Keratinocyte (primary cell): Measurements from ENCODE around the gene MNX1. TPM values are rescaled to one million over a fixed set of nuclear protein-coding genes. Genes with fewer than 3 reads are reported as not detected.

Experiments
- DNase-seq: peaks from one replicate; pipeline ENCODE4 v3.0.0-alpha.2; 2011; ENCODE audit warnings: low read depth, missing footprints, low spot score
- FAIRE-seq: peaks from 2 replicates; lab custom pipeline; 2011; peaks lifted over from hg19 to GRCh38; lab: Jason Lieb, UNC
- H2AFZ ChIP-seq: 2 replicates; pipeline ENCODE4 v1.6.0; 2012; ENCODE audit warnings: low read length, control low read depth, inconsistent platforms; ENCODE audit not compliant: control insufficient read depth
- H3K27ac ChIP-seq: 2 replicates; pipeline ENCODE4 v1.5.1; 2011; ENCODE audit warnings: low read length; ENCODE audit not compliant: control insufficient read depth, insufficient read depth
- H3K27me3 ChIP-seq: 3 replicates; pipeline ENCODE4 v1.6.0; 2011; ENCODE audit warnings: low read length; ENCODE audit not compliant: control insufficient read depth, insufficient read depth; ENCODE audit errors: extremely low read depth
- H3K36me3 ChIP-seq, 2 experiments: 2 replicates in 1 of 2; 3 replicates in 1 of 2; pipeline ENCODE4 v1.5.1; 2011; ENCODE audit warnings: low read length in 2 of 2, mild to moderate bottlenecking in 1 of 2; ENCODE audit not compliant: control insufficient read depth in 2 of 2, insufficient read depth in 2 of 2; ENCODE audit errors: extremely low read depth in 1 of 2
- H3K4me1 ChIP-seq: 3 replicates; pipeline ENCODE4 v1.5.1; 2011; ENCODE audit warnings: low read length; ENCODE audit not compliant: control insufficient read depth, insufficient read depth; ENCODE audit errors: extremely low read depth
- H3K4me2 ChIP-seq: 3 replicates; pipeline ENCODE4 v1.6.0; 2011; ENCODE audit warnings: low read depth, low read length; ENCODE audit not compliant: control insufficient read depth, insufficient read depth; ENCODE audit errors: extremely low read depth
- H3K4me3 ChIP-seq, 3 experiments: fragments of 200-600 bp in 1 of 3; sonication (generic) in 1 of 3; 2 replicates in 2 of 3; 3 replicates in 1 of 3; pipeline ENCODE4 v1.5.1; 2011 to 2016; ENCODE audit warnings: low read length in 3 of 3, mild to moderate bottlenecking in 3 of 3, control low read depth in 2 of 3, inconsistent platforms in 1 of 3, low read depth in 1 of 3, mixed read lengths in 1 of 3, mixed run types in 1 of 3, moderate library complexity in 1 of 3; ENCODE audit not compliant: control insufficient read depth in 2 of 3, insufficient read depth in 2 of 3; ENCODE audit errors: extremely low read depth in 1 of 3
- H3K79me2 ChIP-seq: 2 replicates; pipeline ENCODE4 v1.6.0; 2012; ENCODE audit warnings: low read length; ENCODE audit not compliant: control insufficient read depth, insufficient read depth
- H3K9ac ChIP-seq: 3 replicates; pipeline ENCODE4 v1.6.0; 2011; ENCODE audit warnings: low read length; ENCODE audit not compliant: control insufficient read depth, insufficient read depth; ENCODE audit errors: extremely low read depth
- H3K9me1 ChIP-seq: 3 replicates; pipeline ENCODE4 v1.6.0; 2011; ENCODE audit warnings: low read length; ENCODE audit not compliant: control insufficient read depth, insufficient read depth; ENCODE audit errors: extremely low read depth
- H3K9me3 ChIP-seq: 2 replicates; pipeline ENCODE4 v1.5.1; 2012; ENCODE audit warnings: low read depth, low read length; ENCODE audit not compliant: control insufficient read depth
- H4K20me1 ChIP-seq: 3 replicates; pipeline ENCODE4 v1.6.0; 2011; ENCODE audit warnings: low read length; ENCODE audit not compliant: control insufficient read depth, insufficient read depth; ENCODE audit errors: extremely low read depth
- CTCF ChIP-seq, 3 experiments: IDR thresholded peaks in 1 of 3; conservative IDR thresholded peaks in 1 of 3; optimal IDR thresholded peaks in 1 of 3; 2 replicates in 2 of 3; 3 replicates in 1 of 3; pipeline versions ENCODE3 to v1.5.1; 2011; ENCODE audit warnings: low read length in 3 of 3, mild to moderate bottlenecking in 3 of 3, moderate library complexity in 2 of 3, control low read depth in 1 of 3, inconsistent platforms in 1 of 3; ENCODE audit not compliant: insufficient read depth in 2 of 3; ENCODE audit errors: extremely low read depth in 1 of 3
- EZH2 ChIP-seq: IDR thresholded peaks from one replicate; pipeline ENCODE4 v1.6.1; 2012; ENCODE audit warnings: inconsistent platforms, mild to moderate bottlenecking, low read length, moderate library complexity
- dilution Hi-C: fragments of 300-500 bp; cut with MboI; formaldehyde crosslinking; loops from one replicate; pipeline ENCODE4 v1.7.0; 2020; ENCODE audit warnings: low sequenced_read_pairs; ENCODE audit not compliant: extremely low pct_ligation_motif_present
- polyA plus RNA-seq, 5 experiments: library from polyadenylated mRNA; depleted of rRNA in 3 of 5; stranded (reverse) in 3 of 5; stranded (forward) in 1 of 5; unstranded in 1 of 5; fragments of >200 nt; gene quantifications; 1 replicate in 1 of 5; 2 replicates in 3 of 5; 3 replicates in 1 of 5; pipeline versions ENCODE4 v1.2.1 to v1.2.3, GENCODE V29; 2011 to 2012; ENCODE audit warnings: missing spikeins in 2 of 5, low read depth in 1 of 5, low replicate concordance in 1 of 5

Gene MNX1
- polyA plus RNA-seq, 1 donor (not counting 4 experiments of a cell fraction or from before 2014, with no cell fraction given), result not detected

- TF ChIP-seq EZH2, result no peak
- TF ChIP-seq CTCF (optimal IDR thresholded peaks at IDR 0.05 in 1 of 3, IDR thresholded peaks at IDR 0.05 in 1 of 3, conservative IDR thresholded peaks at IDR 0.05 in 1 of 3; ENCODE audit: extremely low read depth in 1 of 3, insufficient read depth in 2 of 3, low read length in 3 of 3), result no peak
- dilution Hi-C loops, result no loop called here
- H3K36me3 ChIP-seq, result no peaks in the 10 kb centered on the region
- no peaks in the 10 kb centered on the region for H3K9me1 ChIP-seq
- DNase-seq (no peak), FAIRE-seq (no peak)
- no peaks in the 10 kb centered on the region for H3K27me3 ChIP-seq
- no peaks in the 10 kb centered on the region for H3K79me2 ChIP-seq
- H3K4me1 ChIP-seq, result peaks cover 28% of the 10 kb centered on the region
- no peaks in the 10 kb centered on the region for H4K20me1 ChIP-seq
- no peak overlapping the region for H3K27ac ChIP-seq
- no peak overlapping the region for H3K9ac ChIP-seq
- H3K9me3 ChIP-seq, result no peaks in the 10 kb centered on the region
- no peak overlapping the region for H2AFZ ChIP-seq
- H3K4me2 ChIP-seq, result no peak overlapping the region
- no peak overlapping the region for H3K4me3 ChIP-seq
Observed at GRCh38 chr7:157043745-157044144, 33.3 kb upstream of the MNX1 start.

GRCh38 chr7:157041514-157042277, 31.2 kb upstream of the MNX1 start:
- no peak for FAIRE-seq

More at GRCh38 chr7:157041514-157042277, 31.2 kb upstream of the MNX1 start:
- H3K4me2 ChIP-seq, result no peak overlapping the region
- no peaks in the 10 kb centered on the region for H3K9me3 ChIP-seq
- no peaks in the 10 kb centered on the region for H4K20me1 ChIP-seq
- H2AFZ ChIP-seq, result no peak overlapping the region
- no peaks in the 10 kb centered on the region for H3K27me3 ChIP-seq
- H3K9ac ChIP-seq, result no peak overlapping the region
- H3K9me1 ChIP-seq, result no peaks in the 10 kb centered on the region
- DNase-seq, result no peak
- no peaks in the 10 kb centered on the region for H3K36me3 ChIP-seq
- peaks cover 19% of the 10 kb centered on the region for H3K4me1 ChIP-seq
- dilution Hi-C loops, result no loop called here
- no peaks in the 10 kb centered on the region for H3K79me2 ChIP-seq
- no peak overlapping the region for H3K4me3 ChIP-seq
- TF ChIP-seq CTCF (optimal IDR thresholded peaks at IDR 0.05 in 1 of 3, IDR thresholded peaks at IDR 0.05 in 1 of 3, conservative IDR thresholded peaks at IDR 0.05 in 1 of 3; ENCODE audit: extremely low read depth in 1 of 3, insufficient read depth in 2 of 3, low read length in 3 of 3) (no peak), EZH2 (no peak)
- H3K27ac ChIP-seq, result no peak overlapping the region
